GM23248 (cell line): ENCODE measurements around the gene METTL14. TPM values are rescaled to one million over a fixed set of nuclear protein-coding genes. Genes with fewer than 3 reads are reported as not detected.
A peak's percentile ranks its signal among the peaks of the same experiment; 100 is the strongest.

Experiments
- DNase-seq: peaks from one replicate; pipeline ENCODE4 v3.0.0-alpha.2; 2015
- H2AFZ ChIP-seq: fragments of 200-600 bp; sonication (generic); 2 replicates; pipeline ENCODE4 v1.6.1; 2016; ENCODE audit warnings: antibody characterized with exemption
- H3F3A ChIP-seq: fragments of 200-600 bp; sonication (generic); 2 replicates; pipeline ENCODE4 v1.6.1; 2016; ENCODE audit warnings: mild to moderate bottlenecking, antibody characterized with exemption, mixed run types; ENCODE audit not compliant: insufficient read depth
- H3K27ac ChIP-seq: fragments of 200-600 bp; sonication (generic); 2 replicates; pipeline ENCODE4 v1.5.1; 2016; ENCODE audit warnings: mild to moderate bottlenecking
- H3K27me3 ChIP-seq: fragments of 200-600 bp; sonication (generic); replicated peaks from 2 replicates; pipeline ENCODE4 v1.6.1; 2016; ENCODE audit warnings: mild to moderate bottlenecking; ENCODE audit not compliant: insufficient read depth
- H3K36me3 ChIP-seq: fragments of 200-600 bp; sonication (generic); 2 replicates; pipeline ENCODE4 v1.6.1; 2016; ENCODE audit warnings: low read depth, mild to moderate bottlenecking
- H3K4me1 ChIP-seq: fragments of 200-600 bp; sonication (generic); 2 replicates; pipeline ENCODE4 v1.6.1; 2016; ENCODE audit warnings: mild to moderate bottlenecking; ENCODE audit not compliant: insufficient read depth
- H3K4me2 ChIP-seq: fragments of 200-600 bp; sonication (generic); one replicate; pipeline ENCODE4 v1.6.1; 2016; ENCODE audit warnings: mild to moderate bottlenecking; ENCODE audit not compliant: unreplicated experiment
- H3K4me3 ChIP-seq: fragments of 200-600 bp; sonication (generic); 2 replicates; pipeline ENCODE4 v1.5.1; 2016; ENCODE audit warnings: mild to moderate bottlenecking
- H3K79me2 ChIP-seq: fragments of 200-600 bp; sonication (generic); 2 replicates; pipeline ENCODE4 v1.6.1; 2016; ENCODE audit warnings: mild to moderate bottlenecking; ENCODE audit not compliant: insufficient read depth
- H3K9ac ChIP-seq: fragments of 200-600 bp; sonication (generic); 2 replicates; pipeline ENCODE4 v1.6.1; 2016; ENCODE audit warnings: mild to moderate bottlenecking
- H3K9me2 ChIP-seq: fragments of 200-600 bp; sonication (generic); 2 replicates; pipeline ENCODE4 v1.6.1; 2016; ENCODE audit warnings: mixed run types, mild to moderate bottlenecking, moderate library complexity; ENCODE audit not compliant: insufficient read depth
- H3K9me3 ChIP-seq: fragments of 200-600 bp; sonication (generic); one replicate; pipeline ENCODE4 v1.6.1; 2017; ENCODE audit warnings: low read depth
- H4K20me1 ChIP-seq: fragments of 200-600 bp; sonication (generic); 2 replicates; pipeline ENCODE4 v1.6.0; 2016; ENCODE audit not compliant: insufficient read depth
- EZH2 ChIP-seq: fragments of 200-600 bp; sonication (generic); IDR thresholded peaks from 2 replicates; pipeline ENCODE4 v1.6.1; 2018; ENCODE audit warnings: antibody characterized with exemption, mild to moderate bottlenecking; ENCODE audit not compliant: insufficient read depth, poor library complexity, severe bottlenecking
- EZH2phosphoT487 ChIP-seq: fragments of 200-600 bp; sonication (generic); IDR thresholded peaks from 2 replicates; pipeline ENCODE4 v1.6.1; 2018; ENCODE audit warnings: antibody characterized with exemption, moderate library complexity, mild to moderate bottlenecking, low read depth; ENCODE audit not compliant: insufficient read depth
- WGBS, 2 experiments: methylation state at CpG; one replicate each; pipeline ENCODE4 v1.1.6; 2015 to 2017; ENCODE audit warnings: low lambda C conversion rate in 2 of 2, low coverage in 1 of 2; ENCODE audit errors: missing lambda C conversion rate in 2 of 2; 5-methylcytosine and 5-hydroxymethylcytosine counted together
- in situ Hi-C: fragments of 300-500 bp; cut with MboI; formaldehyde crosslinking; loops from 2 replicates; pipeline ENCODE4 v1.15.0; 2020
- polyA plus RNA-seq: library from polyadenylated mRNA; unstranded; fragments of >200 nt; fragmentation: Nextera tagmentation; extraction: Ambion mirVana; gene quantifications from 2 replicates; pipeline ENCODE4 v1.2.1, GENCODE V29; 2016
- total RNA-seq: library from RNA; depleted of rRNA; stranded (reverse); fragments of >200 nt; shearing (Covaris generic); gene quantifications from 2 replicates; pipeline ENCODE4 v1.2.3, GENCODE V29; 2014

METTL14 gene
- total and polyA plus RNA-seq, 2 experiments from 2014 or later: 21.9 to 38.9 TPM

GRCh38 chr4:118759481-118759880 is 74.3 kb downstream of the METTL14 start:
- TF ChIP-seq EZH2phosphoT487: no peak
- TF ChIP-seq EZH2: no peak
- Histone ChIP-seq H3K27me3 (no peaks in the 10 kb centered on the region), H3K79me2 (peaks cover 98% of the 10 kb centered on the region), H3K27ac (peak overlapping the region; percentile 23), H3K9me3 (no peaks in the 10 kb centered on the region), H3K36me3 (peaks cover 77% of the 10 kb centered on the region), H3K9me2 (no peaks in the 10 kb centered on the region), H3F3A (peaks cover 51% of the 10 kb centered on the region), H3K4me1 (peaks cover 73% of the 10 kb centered on the region), H3K4me3 (no peak overlapping the region), H2AFZ (no peak overlapping the region), H3K4me2 (peak overlapping the region; percentile 16), H4K20me1 (no peaks in the 10 kb centered on the region), H3K9ac (no peak overlapping the region)
- 15 to 33% methylated on average over 2 of the region's 2 CpGs for WGBS, 2 experiments
- no peak for DNase-seq
- in situ Hi-C loops: loop anchor here (25.0 kb wide), 1 partner anchor 203 kb away; no protein-coding TSS in a partner anchor

GRCh38 chr4:118760092-118760491 is 74.9 kb downstream of the METTL14 start:
- no peaks in the 10 kb centered on the region for H3K9me2 ChIP-seq
- peak overlapping the region; percentile 23; the same call in 1 of the 2 replicates for H3K27ac ChIP-seq
- peaks cover 78% of the 10 kb centered on the region for H3K36me3 ChIP-seq
- peaks cover 73% of the 10 kb centered on the region for H3K4me1 ChIP-seq
- no peak for DNase-seq
- no peaks in the 10 kb centered on the region for H3K9me3 ChIP-seq
- H3K79me2 ChIP-seq: peaks cover 97% of the 10 kb centered on the region
- H4K20me1 ChIP-seq: no peaks in the 10 kb centered on the region
- no peak for TF ChIP-seq EZH2phosphoT487
- TF ChIP-seq EZH2: no peak
- peaks cover 51% of the 10 kb centered on the region for H3F3A ChIP-seq
- no peak overlapping the region for H3K4me2 ChIP-seq
- H3K27me3 ChIP-seq: no peaks in the 10 kb centered on the region
- H3K4me3 ChIP-seq: no peak overlapping the region
- in situ Hi-C loops: loop anchor here (25.0 kb wide), 1 partner anchor 202 kb away; no protein-coding TSS in a partner anchor
- H3K9ac ChIP-seq: no peak overlapping the region
- no peak overlapping the region for H2AFZ ChIP-seq
- 96 to 99% methylated on average over 3 of the region's 3 CpGs for WGBS, 2 experiments

GRCh38 chr4:118760493-118760892 is 75.3 kb downstream of the METTL14 start:
- Histone ChIP-seq H3K9ac (no peak overlapping the region), H3K79me2 (peaks cover 93% of the 10 kb centered on the region), H3K27me3 (no peaks in the 10 kb centered on the region), H4K20me1 (no peaks in the 10 kb centered on the region), H3F3A (peaks cover 51% of the 10 kb centered on the region), H2AFZ (no peak overlapping the region), H3K9me2 (no peaks in the 10 kb centered on the region), H3K4me2 (no peak overlapping the region), H3K4me3 (no peak overlapping the region), H3K9me3 (no peaks in the 10 kb centered on the region), H3K27ac (no peak overlapping the region), H3K4me1 (peaks cover 73% of the 10 kb centered on the region), H3K36me3 (peaks cover 75% of the 10 kb centered on the region)
- in situ Hi-C loops: loop anchor here (25.0 kb wide), 1 partner anchor 202 kb away; no protein-coding TSS in a partner anchor
- WGBS, 2 experiments: 93 to 96% methylated on average over 5 of the region's 5 CpGs
- DNase-seq: no peak
- TF ChIP-seq EZH2 (no peak), EZH2phosphoT487 (no peak)

- no peak overlapping the region for H2AFZ ChIP-seq
- TF ChIP-seq EZH2phosphoT487: no peak
- in situ Hi-C loops: loop anchor here (25.0 kb wide), 1 partner anchor 201 kb away; no protein-coding TSS in a partner anchor
- H3K27me3 ChIP-seq: no peaks in the 10 kb centered on the region
- H3K4me1 ChIP-seq: peaks cover 78% of the 10 kb centered on the region
- no peak overlapping the region for H3K4me2 ChIP-seq
- peaks cover 83% of the 10 kb centered on the region for H3K79me2 ChIP-seq
- no peaks in the 10 kb centered on the region for H4K20me1 ChIP-seq
- peaks cover 52% of the 10 kb centered on the region for H3F3A ChIP-seq
- no peak for DNase-seq
- 95 to 97% methylated on average over 2 of the region's 2 CpGs for WGBS, 2 experiments
- no peak overlapping the region for H3K9ac ChIP-seq
- H3K9me3 ChIP-seq: no peaks in the 10 kb centered on the region
- no peaks in the 10 kb centered on the region for H3K9me2 ChIP-seq
- H3K27ac ChIP-seq: no peak overlapping the region
- peaks cover 70% of the 10 kb centered on the region for H3K36me3 ChIP-seq
- H3K4me3 ChIP-seq: no peak overlapping the region
Observed at GRCh38 chr4:118761397-118762016, 76.3 kb downstream of the METTL14 start.
